Kidney epithelial cell (primary cell): ENCODE measurements around the gene FAM174C. TPM values are rescaled to one million over a fixed set of nuclear protein-coding genes. Genes with fewer than 3 reads are reported as not detected.
A peak's percentile ranks its signal among the peaks of the same experiment; 100 is the strongest.

Source experiments
- DNase-seq: peaks from one replicate; pipeline ENCODE4 v3.0.0-alpha.2; 2010; ENCODE audit warnings: low read depth
- H3K27me3 ChIP-seq: 2 replicates; pipeline ENCODE4 v1.6.0; 2011; ENCODE audit warnings: low read length; ENCODE audit not compliant: control insufficient read depth, insufficient read depth
- H3K36me3 ChIP-seq: 2 replicates; pipeline ENCODE4 v1.5.1; 2011; ENCODE audit warnings: low read length; ENCODE audit not compliant: control insufficient read depth, insufficient read depth
- H3K4me3 ChIP-seq: 2 replicates; pipeline ENCODE4 v1.5.1; 2011; ENCODE audit warnings: low read depth, mild to moderate bottlenecking, control low read depth, low read length
- total RNA-seq: library from RNA; depleted of rRNA; stranded (reverse); fragments of >200 nt; gene quantifications from 2 replicates; pipeline ENCODE4 v1.2.3, GENCODE V29; 2015
- TF ChIP-seq, protein P1 (sequence below): IDR thresholded peaks from 2 replicates; pipeline ENCODE4 v1.5.1; 2011; ENCODE audit warnings: mild to moderate bottlenecking, moderate library complexity, low read length, control low read depth, inconsistent platforms; ENCODE audit not compliant: insufficient read depth, poor library complexity, severe bottlenecking

Gene FAM174C
- total RNA-seq, 1 donor from 2014 or later: 75.0 TPM

DNA sequence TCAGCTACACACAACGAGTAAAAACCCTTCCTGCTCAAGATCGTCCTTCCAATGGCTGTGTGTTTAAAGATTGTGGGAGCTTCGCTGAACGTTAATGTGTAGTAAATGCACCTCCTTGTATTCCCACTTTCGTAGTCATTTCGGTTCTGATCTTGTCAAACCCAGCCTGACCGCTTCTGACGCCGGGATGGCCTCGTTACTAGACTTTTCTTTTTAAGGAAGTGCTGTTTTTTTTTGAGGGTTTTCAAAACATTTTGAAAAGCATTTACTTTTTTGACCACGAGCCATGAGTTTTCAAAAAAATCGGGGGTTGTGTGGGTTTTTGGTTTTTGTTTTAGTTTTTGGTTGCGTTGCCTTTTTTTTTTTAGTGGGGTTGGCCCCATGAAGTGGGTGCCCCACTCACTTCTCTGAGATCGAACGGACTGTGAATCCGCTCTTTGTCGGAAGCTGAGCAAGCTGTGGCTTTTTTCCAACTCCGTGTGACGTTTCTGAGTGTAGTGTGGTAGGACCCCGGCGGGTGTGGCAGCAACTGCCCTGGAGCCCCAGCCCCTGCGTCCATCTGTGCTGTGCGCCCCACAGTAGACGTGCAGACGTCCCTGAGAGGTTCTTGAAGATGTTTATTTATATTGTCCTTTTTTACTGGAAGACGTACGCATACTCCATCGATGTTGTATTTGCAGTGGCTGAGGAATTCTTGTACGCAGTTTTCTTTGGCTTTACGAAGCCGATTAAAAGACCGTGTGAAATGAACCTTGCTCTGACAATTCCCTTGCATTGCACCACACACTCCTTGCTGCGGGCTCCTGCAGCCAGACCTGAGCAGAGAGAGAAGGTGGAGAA is 2.7 kb upstream of the FAM174C start:
- peaks cover 7% of the 10 kb centered on the region for H3K36me3 ChIP-seq
- DNase-seq: no peak
- H3K27me3 ChIP-seq: no peaks in the 10 kb centered on the region
- TF ChIP-seq, protein P1, sequence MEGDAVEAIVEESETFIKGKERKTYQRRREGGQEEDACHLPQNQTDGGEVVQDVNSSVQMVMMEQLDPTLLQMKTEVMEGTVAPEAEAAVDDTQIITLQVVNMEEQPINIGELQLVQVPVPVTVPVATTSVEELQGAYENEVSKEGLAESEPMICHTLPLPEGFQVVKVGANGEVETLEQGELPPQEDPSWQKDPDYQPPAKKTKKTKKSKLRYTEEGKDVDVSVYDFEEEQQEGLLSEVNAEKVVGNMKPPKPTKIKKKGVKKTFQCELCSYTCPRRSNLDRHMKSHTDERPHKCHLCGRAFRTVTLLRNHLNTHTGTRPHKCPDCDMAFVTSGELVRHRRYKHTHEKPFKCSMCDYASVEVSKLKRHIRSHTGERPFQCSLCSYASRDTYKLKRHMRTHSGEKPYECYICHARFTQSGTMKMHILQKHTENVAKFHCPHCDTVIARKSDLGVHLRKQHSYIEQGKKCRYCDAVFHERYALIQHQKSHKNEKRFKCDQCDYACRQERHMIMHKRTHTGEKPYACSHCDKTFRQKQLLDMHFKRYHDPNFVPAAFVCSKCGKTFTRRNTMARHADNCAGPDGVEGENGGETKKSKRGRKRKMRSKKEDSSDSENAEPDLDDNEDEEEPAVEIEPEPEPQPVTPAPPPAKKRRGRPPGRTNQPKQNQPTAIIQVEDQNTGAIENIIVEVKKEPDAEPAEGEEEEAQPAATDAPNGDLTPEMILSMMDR: no peak
- H3K4me3 ChIP-seq: no peak overlapping the region

DNA sequence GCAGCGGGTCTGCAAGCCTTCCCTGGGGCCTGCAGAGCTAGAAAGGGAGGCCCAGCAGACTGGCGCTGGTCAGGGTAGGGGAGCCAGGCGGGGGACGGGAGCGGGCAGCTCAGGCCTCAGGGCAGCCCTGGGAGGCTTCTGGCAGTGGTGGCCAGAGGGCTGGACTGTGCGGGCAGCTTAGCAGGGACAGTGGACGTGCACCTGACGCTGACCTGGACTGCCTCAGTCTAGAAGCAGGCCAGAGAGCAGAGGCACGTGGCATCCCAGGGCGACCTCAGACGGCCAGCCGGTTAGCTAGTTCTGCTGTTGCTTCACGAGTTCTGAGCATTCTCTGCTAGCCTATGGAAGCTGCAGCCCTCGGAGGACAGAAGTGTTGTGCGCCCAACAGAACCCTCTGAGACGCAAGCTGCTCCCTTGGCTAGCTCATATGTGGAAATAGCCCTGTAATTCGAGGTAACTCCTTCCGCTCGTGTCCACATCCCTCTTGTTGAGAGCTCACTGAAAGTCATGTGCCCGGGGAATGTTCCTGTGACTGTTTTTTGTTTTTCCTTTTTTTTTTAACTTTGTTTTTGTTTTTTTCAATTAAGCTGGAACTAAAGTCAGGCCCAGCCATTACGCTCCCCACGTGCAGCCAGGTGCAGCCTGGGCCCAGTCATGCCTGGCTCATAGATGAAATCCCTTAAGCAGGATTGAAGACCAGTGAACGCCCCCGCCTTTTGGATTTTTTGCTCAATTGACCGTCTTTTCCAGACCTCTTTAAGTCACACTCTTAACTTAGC is 1.9 kb upstream of the FAM174C start:
- Histone ChIP-seq H3K36me3 (peaks cover 7% of the 10 kb centered on the region), H3K27me3 (no peaks in the 10 kb centered on the region), H3K4me3 (no peak overlapping the region)
- no peak for DNase-seq
- TF ChIP-seq, protein P1: no peak

DNA sequence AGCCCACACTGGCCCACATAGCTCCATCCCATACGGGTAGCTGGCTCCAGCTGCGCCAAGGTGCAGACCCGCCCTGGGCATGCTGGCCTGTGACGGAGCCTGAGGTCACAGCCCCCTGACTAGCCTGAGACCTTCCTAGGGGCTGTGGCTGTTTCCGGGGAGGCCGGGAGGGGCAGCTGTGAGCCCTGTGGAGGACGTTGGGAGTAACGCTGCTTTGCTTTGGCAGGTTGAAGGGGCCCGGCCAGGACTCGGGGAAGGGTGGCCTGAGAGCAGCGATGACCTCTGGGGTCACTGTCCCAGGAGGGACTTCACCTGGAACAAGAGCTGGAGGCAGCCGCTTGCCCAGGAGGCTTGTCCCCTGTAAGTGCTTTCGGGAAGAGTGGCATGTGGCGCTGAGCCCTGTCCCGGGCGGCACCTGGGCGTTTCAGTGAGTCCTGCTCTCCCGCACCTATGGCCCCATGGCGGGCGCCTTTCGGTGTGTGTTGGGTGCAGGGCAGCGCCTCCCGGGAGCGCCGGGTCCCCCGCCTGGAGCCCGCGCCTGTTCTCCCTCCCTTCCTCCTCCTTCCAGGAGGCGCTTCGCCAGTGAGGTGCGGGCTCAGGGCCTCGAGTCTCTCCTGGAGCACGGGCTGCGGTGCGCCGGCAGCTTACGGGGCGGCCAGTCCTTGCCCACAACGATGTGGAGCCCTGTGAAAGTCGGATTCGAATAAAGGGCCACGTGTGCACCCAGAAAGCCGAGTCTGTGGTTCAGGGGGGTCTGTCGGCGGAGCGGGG is 1.1 kb upstream of the FAM174C start:
- Histone ChIP-seq H3K27me3 (no peaks in the 10 kb centered on the region), H3K36me3 (peaks cover 7% of the 10 kb centered on the region), H3K4me3 (peak overlapping the region; percentile 56)
- TF ChIP-seq, protein P1: no peak
- DNase-seq: no peak

DNA sequence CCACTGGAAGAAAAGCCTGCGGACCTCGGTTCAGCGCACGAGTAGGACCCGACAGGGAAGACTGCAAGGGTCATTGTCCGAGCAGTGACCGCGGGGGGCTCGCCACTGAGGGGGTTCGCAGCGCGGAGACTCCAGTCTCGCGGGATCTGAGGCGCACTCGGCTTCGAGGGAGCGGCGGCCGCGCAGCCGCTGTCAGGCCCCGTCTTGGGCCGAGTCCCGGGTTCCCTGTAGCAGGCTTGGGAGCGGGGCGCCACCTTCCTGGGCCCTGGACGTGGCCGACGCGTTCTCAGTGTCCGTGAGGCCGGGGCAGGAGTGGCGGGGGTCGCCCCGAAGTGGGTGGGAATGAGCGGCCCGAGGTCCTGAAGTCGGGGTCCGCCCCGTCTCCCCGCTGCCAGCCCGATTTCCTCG is 474 bp upstream of the FAM174C start:
- DNase-seq: no peak
- Histone ChIP-seq H3K36me3 (peaks cover 7% of the 10 kb centered on the region), H3K27me3 (no peaks in the 10 kb centered on the region), H3K4me3 (peak overlapping the region; percentile 56)
- TF ChIP-seq, protein P1: no peak

DNA sequence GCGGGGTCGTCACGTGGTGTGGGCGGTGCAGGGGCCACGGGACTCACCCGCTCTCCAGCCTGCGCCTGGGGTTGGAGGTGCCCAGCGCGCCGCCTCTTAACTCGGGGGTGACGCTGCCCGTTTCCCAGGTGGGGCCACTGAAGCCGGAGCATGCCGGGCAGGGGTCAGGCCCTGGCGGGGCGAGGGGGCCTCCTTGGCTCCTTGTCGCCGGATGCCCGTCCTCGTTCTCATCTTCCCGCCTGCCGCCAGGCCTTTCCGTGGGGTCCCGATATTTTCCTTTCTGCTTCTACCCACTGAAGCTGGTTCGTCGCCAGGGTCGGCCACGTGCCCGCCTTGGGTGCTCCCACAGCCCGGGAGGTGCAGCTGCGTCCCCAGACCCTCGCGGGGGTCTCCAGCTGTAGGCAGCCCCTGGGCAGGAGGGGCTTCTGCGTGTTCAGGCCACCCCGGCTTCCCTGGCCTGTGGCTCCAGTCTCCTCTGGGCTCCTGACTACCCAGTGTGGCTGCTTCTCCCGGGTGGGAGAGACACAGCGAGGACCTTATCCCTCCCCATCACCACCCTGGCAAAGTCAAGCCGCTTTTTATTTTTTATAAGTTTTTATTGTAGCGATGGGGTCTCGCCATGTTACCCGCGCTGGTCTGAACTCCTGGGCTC is 772 bp downstream of the FAM174C start:
- TF ChIP-seq, protein P1: no peak
- H3K4me3 ChIP-seq: peak overlapping the region; percentile 56
- no peaks in the 10 kb centered on the region for H3K27me3 ChIP-seq
- no peak for DNase-seq
- peaks cover 7% of the 10 kb centered on the region for H3K36me3 ChIP-seq
